ENCODE data around the gene ALS2CL.
"Not testable (repeated sequence)": the region's sequence is repeated elsewhere in the genome, so short reads cannot be mapped to it uniquely, and the experiment has no call there.

DNA sequence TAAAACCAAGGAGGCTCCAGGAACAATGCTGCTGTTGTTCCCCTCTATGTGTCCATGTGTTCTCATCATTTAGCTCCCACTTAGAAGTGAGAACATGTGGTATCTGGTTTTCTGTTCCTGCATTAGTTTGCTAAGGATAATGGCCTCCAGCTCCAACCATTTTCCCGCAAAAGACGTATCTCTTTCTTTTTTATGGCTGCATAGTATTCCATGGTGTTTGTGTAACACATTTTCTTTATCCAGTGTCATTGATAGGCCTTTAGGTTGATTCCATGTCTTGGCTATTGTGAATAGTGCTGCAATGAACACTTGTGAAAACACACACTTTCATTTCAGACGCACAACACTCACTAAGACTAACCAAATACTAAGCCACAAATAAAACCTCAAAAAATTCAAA is 46.1 kb upstream of the ALS2CL start:
- TF ChIP-seq, protein P1, sequence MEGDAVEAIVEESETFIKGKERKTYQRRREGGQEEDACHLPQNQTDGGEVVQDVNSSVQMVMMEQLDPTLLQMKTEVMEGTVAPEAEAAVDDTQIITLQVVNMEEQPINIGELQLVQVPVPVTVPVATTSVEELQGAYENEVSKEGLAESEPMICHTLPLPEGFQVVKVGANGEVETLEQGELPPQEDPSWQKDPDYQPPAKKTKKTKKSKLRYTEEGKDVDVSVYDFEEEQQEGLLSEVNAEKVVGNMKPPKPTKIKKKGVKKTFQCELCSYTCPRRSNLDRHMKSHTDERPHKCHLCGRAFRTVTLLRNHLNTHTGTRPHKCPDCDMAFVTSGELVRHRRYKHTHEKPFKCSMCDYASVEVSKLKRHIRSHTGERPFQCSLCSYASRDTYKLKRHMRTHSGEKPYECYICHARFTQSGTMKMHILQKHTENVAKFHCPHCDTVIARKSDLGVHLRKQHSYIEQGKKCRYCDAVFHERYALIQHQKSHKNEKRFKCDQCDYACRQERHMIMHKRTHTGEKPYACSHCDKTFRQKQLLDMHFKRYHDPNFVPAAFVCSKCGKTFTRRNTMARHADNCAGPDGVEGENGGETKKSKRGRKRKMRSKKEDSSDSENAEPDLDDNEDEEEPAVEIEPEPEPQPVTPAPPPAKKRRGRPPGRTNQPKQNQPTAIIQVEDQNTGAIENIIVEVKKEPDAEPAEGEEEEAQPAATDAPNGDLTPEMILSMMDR (IDR thresholded peaks at IDR 0.05), result not testable (repeated sequence)
- not testable (repeated sequence) for TF ChIP-seq POLR2A (IDR thresholded peaks at IDR 0.05)

Measured in ovary (tissue), 3 donors.